ENCODE results near the gene HCFC1R1.
"Not testable (repeated sequence)": the region's sequence is repeated elsewhere in the genome, so short reads cannot be mapped to it uniquely, and the experiment has no call there.

The HCFC1R1 gene

GRCh38 chr16:3071655-3072054 is 47.9 kb upstream of the HCFC1R1 start:
- no peaks in the 10 kb centered on the region for H3K79me2 ChIP-seq (ENCODE audit: control insufficient read depth, insufficient read depth, low read length, poor library complexity)
- no peak overlapping the region for H2AFZ ChIP-seq (ENCODE audit: insufficient read depth, low read length, poor library complexity)
- H3K9ac ChIP-seq (ENCODE audit: low read length), result no peak overlapping the region
- no peaks in the 10 kb centered on the region for H3K79me1 ChIP-seq (ENCODE audit: low read length)
- H3K27me3 ChIP-seq (ENCODE audit: insufficient read depth, low read length), result no peaks in the 10 kb centered on the region
- no peak overlapping the region for H3K4me2 ChIP-seq (ENCODE audit: low read length)
- H3K4me3 ChIP-seq (ENCODE audit: low read depth, low read length), result peak overlapping the region; percentile 47
- H3K4me1 ChIP-seq (ENCODE audit: control insufficient read depth in 1 of 2, insufficient read depth in 2 of 2, low read length in 2 of 2), result peaks cover 0 to 3% of the 10 kb centered on the region in 2 experiments
- H3K27ac ChIP-seq (ENCODE audit: low read depth, low read length), result no peak overlapping the region
- H4K91ac ChIP-seq (ENCODE audit: low read depth, low read length), result no peak overlapping the region
- no peak overlapping the region for H3K18ac ChIP-seq (ENCODE audit: low read length)
- no peak overlapping the region for H3K23ac ChIP-seq (ENCODE audit: low read length)
- H2BK5ac ChIP-seq (ENCODE audit: low read depth, low read length, poor library complexity), result no peak overlapping the region
- H2AK5ac ChIP-seq (ENCODE audit: low read length), result no peak overlapping the region
- H3K36me3 ChIP-seq (ENCODE audit: control insufficient read depth in 1 of 2, insufficient read depth in 2 of 2, low read length in 2 of 2), result no peaks in the 10 kb centered on the region
- no peak for DNase-seq
- H3K9me3 ChIP-seq (ENCODE audit: insufficient read depth, low read depth, low read length), result no peaks in the 10 kb centered on the region
- no peak overlapping the region for H2BK120ac ChIP-seq (ENCODE audit: insufficient read depth, low read length, poor library complexity)
- no peak overlapping the region for H4K8ac ChIP-seq (ENCODE audit: low read depth, low read length)
- H4K12ac ChIP-seq (ENCODE audit: low read depth, low read length), result no peak overlapping the region
- no CpG with 5 or more reads among the region's 7 CpGs for WGBS (ENCODE audit: extremely low coverage, insufficient coverage, insufficient read length)
- H2BK12ac ChIP-seq (ENCODE audit: low read length), result no peak overlapping the region
- no peak overlapping the region for H3K14ac ChIP-seq (ENCODE audit: low read length)
- no peak overlapping the region for H3K4ac ChIP-seq (ENCODE audit: low read depth, low read length)

- Histone ChIP-seq H3K27me3 (ENCODE audit: insufficient read depth, low read length) (no peaks in the 10 kb centered on the region), H2BK120ac (ENCODE audit: insufficient read depth, low read length, poor library complexity) (no peak overlapping the region), H2AK5ac (ENCODE audit: low read length) (no peak overlapping the region), H2BK5ac (ENCODE audit: low read depth, low read length, poor library complexity) (no peak overlapping the region), H3K4ac (ENCODE audit: low read depth, low read length) (no peak overlapping the region), H3K79me2 (ENCODE audit: control insufficient read depth, insufficient read depth, low read length, poor library complexity) (no peaks in the 10 kb centered on the region), H3K4me3 (ENCODE audit: low read depth, low read length) (no peak overlapping the region), H3K4me1 (ENCODE audit: control insufficient read depth in 1 of 2, insufficient read depth in 2 of 2, low read length in 2 of 2) (no peaks in the 10 kb centered on the region), H3K36me3 (ENCODE audit: control insufficient read depth in 1 of 2, insufficient read depth in 2 of 2, low read length in 2 of 2) (no peaks in the 10 kb centered on the region), H3K14ac (ENCODE audit: low read length) (no peak overlapping the region), H4K12ac (ENCODE audit: low read depth, low read length) (no peak overlapping the region), H2AFZ (ENCODE audit: insufficient read depth, low read length, poor library complexity) (no peak overlapping the region), H3K27ac (ENCODE audit: low read depth, low read length) (no peak overlapping the region), H3K79me1 (ENCODE audit: low read length) (no peaks in the 10 kb centered on the region), H2BK12ac (ENCODE audit: low read length) (no peak overlapping the region), H3K23ac (ENCODE audit: low read length) (no peak overlapping the region), H4K8ac (ENCODE audit: low read depth, low read length) (no peak overlapping the region), H3K18ac (ENCODE audit: low read length) (no peak overlapping the region), H3K4me2 (ENCODE audit: low read length) (no peak overlapping the region), H3K9me3 (ENCODE audit: insufficient read depth, low read depth, low read length) (no peaks in the 10 kb centered on the region), H4K91ac (ENCODE audit: low read depth, low read length) (no peak overlapping the region), H3K9ac (ENCODE audit: low read length) (no peak overlapping the region)
- no CpG with 5 or more reads among the region's 9 CpGs for WGBS (ENCODE audit: extremely low coverage, insufficient coverage, insufficient read length)
- no peak for DNase-seq
Measured at GRCh38 chr16:3070608-3071111, 46.9 kb upstream of the HCFC1R1 start.

GRCh38 chr16:3069146-3069545 is 45.4 kb upstream of the HCFC1R1 start:
- not testable (repeated sequence) for H3K79me1 ChIP-seq (ENCODE audit: low read length); DNase-seq
- WGBS (ENCODE audit: extremely low coverage, insufficient coverage, insufficient read length), result no CpG with 5 or more reads among the region's 11 CpGs

GRCh38 chr16:3068487-3068886 is 44.7 kb upstream of the HCFC1R1 start:
- DNase-seq, result no peak
- Histone ChIP-seq H2BK120ac (ENCODE audit: insufficient read depth, low read length, poor library complexity) (no peak overlapping the region), H3K4ac (ENCODE audit: low read depth, low read length) (no peak overlapping the region), H3K18ac (ENCODE audit: low read length) (no peak overlapping the region), H3K4me2 (ENCODE audit: low read length) (no peak overlapping the region), H3K27ac (ENCODE audit: low read depth, low read length) (no peak overlapping the region), H3K79me2 (ENCODE audit: control insufficient read depth, insufficient read depth, low read length, poor library complexity) (no peaks in the 10 kb centered on the region), H4K91ac (ENCODE audit: low read depth, low read length) (no peak overlapping the region), H2AFZ (ENCODE audit: insufficient read depth, low read length, poor library complexity) (no peak overlapping the region), H2BK12ac (ENCODE audit: low read length) (no peak overlapping the region), H3K23ac (ENCODE audit: low read length) (no peak overlapping the region), H3K79me1 (ENCODE audit: low read length) (no peaks in the 10 kb centered on the region), H4K8ac (ENCODE audit: low read depth, low read length) (no peak overlapping the region), H2AK5ac (ENCODE audit: low read length) (no peak overlapping the region), H3K36me3 (ENCODE audit: control insufficient read depth in 1 of 2, insufficient read depth in 2 of 2, low read length in 2 of 2) (no peaks in the 10 kb centered on the region), H3K27me3 (ENCODE audit: insufficient read depth, low read length) (no peaks in the 10 kb centered on the region), H3K9me3 (ENCODE audit: insufficient read depth, low read depth, low read length) (no peaks in the 10 kb centered on the region), H3K9ac (ENCODE audit: low read length) (no peak overlapping the region), H3K14ac (ENCODE audit: low read length) (no peak overlapping the region), H3K4me1 (ENCODE audit: control insufficient read depth in 1 of 2, insufficient read depth in 2 of 2, low read length in 2 of 2) (peaks cover 5 to 8% of the 10 kb centered on the region in 2 experiments), H4K12ac (ENCODE audit: low read depth, low read length) (no peak overlapping the region), H3K4me3 (ENCODE audit: low read depth, low read length) (no peak overlapping the region), H2BK5ac (ENCODE audit: low read depth, low read length, poor library complexity) (no peak overlapping the region)
- WGBS (ENCODE audit: extremely low coverage, insufficient coverage, insufficient read length), result no CpG with 5 or more reads among the region's 4 CpGs

More at GRCh38 chr16:3069146-3069545, 45.4 kb upstream of the HCFC1R1 start:
- not testable (repeated sequence) for H3K18ac ChIP-seq (ENCODE audit: low read length); H3K4me2 ChIP-seq (ENCODE audit: low read length); H3K4me3 ChIP-seq (ENCODE audit: low read depth, low read length); H3K4me1 ChIP-seq (ENCODE audit: control insufficient read depth in 1 of 2, insufficient read depth in 2 of 2, low read length in 2 of 2); H3K27ac ChIP-seq (ENCODE audit: low read depth, low read length); H2BK120ac ChIP-seq (ENCODE audit: insufficient read depth, low read length, poor library complexity); H3K9ac ChIP-seq (ENCODE audit: low read length); H4K12ac ChIP-seq (ENCODE audit: low read depth, low read length); H3K9me3 ChIP-seq (ENCODE audit: insufficient read depth, low read depth, low read length); H4K91ac ChIP-seq (ENCODE audit: low read depth, low read length); H3K4ac ChIP-seq (ENCODE audit: low read depth, low read length); H3K27me3 ChIP-seq (ENCODE audit: insufficient read depth, low read length); H3K14ac ChIP-seq (ENCODE audit: low read length); H2AK5ac ChIP-seq (ENCODE audit: low read length); H3K36me3 ChIP-seq (ENCODE audit: control insufficient read depth in 1 of 2, insufficient read depth in 2 of 2, low read length in 2 of 2); H3K79me2 ChIP-seq (ENCODE audit: control insufficient read depth, insufficient read depth, low read length, poor library complexity); H3K23ac ChIP-seq (ENCODE audit: low read length); H4K8ac ChIP-seq (ENCODE audit: low read depth, low read length); H2BK12ac ChIP-seq (ENCODE audit: low read length); H2BK5ac ChIP-seq (ENCODE audit: low read depth, low read length, poor library complexity); H2AFZ ChIP-seq (ENCODE audit: insufficient read depth, low read length, poor library complexity)
